SK-MEL-5 (cell line): Measurements from ENCODE around the gene SOX10. TPM values are rescaled to one million over a fixed set of nuclear protein-coding genes. Genes with fewer than 3 reads are reported as not detected.
A peak's percentile ranks its signal among the peaks of the same experiment; 100 is the strongest.

Experiments used
- DNase-seq: peaks from one replicate; pipeline ENCODE4 v3.0.0-alpha.2; 2016; ENCODE audit warnings: low read depth, low spot score
- in situ Hi-C: cut with HindIII; loops from 2 replicates; pipeline ENCODE4 v1.10.0; 2016; ENCODE audit warnings: low sequenced_read_pairs, high pct_unique_total_duplicates, low pct_unique_long_range_greater_than_20kb
- total RNA-seq: library from RNA; depleted of rRNA; stranded (reverse); fragments of >200 nt; shearing (Covaris generic); gene quantifications from 2 replicates; pipeline ENCODE4 v1.2.3, GENCODE V29; 2014

The SOX10 gene
- total RNA-seq, 1 experiment from 2014 or later, result 188 TPM

GRCh38 chr22:38017939-38018885 is 33.9 kb upstream of the SOX10 start:
- in situ Hi-C loops, result no loop called here
- DNase-seq, result no peak

GRCh38 chr22:38017272-38017920 is 33.0 kb upstream of the SOX10 start:
- in situ Hi-C loops, result no loop called here

GRCh38 chr22:38016182-38017151 is 32.1 kb upstream of the SOX10 start:
- peak; percentile 96 for DNase-seq
- in situ Hi-C loops, result no loop called here

More at GRCh38 chr22:38017272-38017920, 33.0 kb upstream of the SOX10 start:
- peak; percentile 96 for DNase-seq

- in situ Hi-C loops, result no loop called here
- DNase-seq, result no peak
Observed at GRCh38 chr22:38014083-38014482, 29.7 kb upstream of the SOX10 start.

GRCh38 chr22:38012604-38013072 is 28.3 kb upstream of the SOX10 start:
- in situ Hi-C loops, result no loop called here
- no peak for DNase-seq

GRCh38 chr22:38009000-38009806 is 24.8 kb upstream of the SOX10 start:
- in situ Hi-C loops, result no loop called here
- DNase-seq, result no peak

GRCh38 chr22:38007330-38007902 is 23.1 kb upstream of the SOX10 start:
- no peak for DNase-seq
- in situ Hi-C loops, result no loop called here

GRCh38 chr22:38006906-38007305 is 22.6 kb upstream of the SOX10 start:
- in situ Hi-C loops, result no loop called here
- DNase-seq, result no peak

- DNase-seq, result no peak
Observed at GRCh38 chr22:38005943-38006342, 21.6 kb upstream of the SOX10 start.

GRCh38 chr22:37999640-38000272 is 15.4 kb upstream of the SOX10 start:
- peak; percentile 26 for DNase-seq
- in situ Hi-C loops, result no loop called here

More at GRCh38 chr22:38005943-38006342, 21.6 kb upstream of the SOX10 start:
- in situ Hi-C loops, result no loop called here

GRCh38 chr22:37999236-37999635 is 14.9 kb upstream of the SOX10 start:
- in situ Hi-C loops, result no loop called here
- no peak for DNase-seq

GRCh38 chr22:37998543-37998942 is 14.2 kb upstream of the SOX10 start:
- in situ Hi-C loops, result no loop called here
- peak; percentile 74 for DNase-seq

GRCh38 chr22:37996515-37997246 is 12.3 kb upstream of the SOX10 start:
- DNase-seq, result no peak
- in situ Hi-C loops, result no loop called here

- in situ Hi-C loops, result no loop called here
- DNase-seq, result no peak
Observed at GRCh38 chr22:37996079-37996478, 11.7 kb upstream of the SOX10 start.

GRCh38 chr22:37995460-37995859 is 11.1 kb upstream of the SOX10 start:
- no peak for DNase-seq
- in situ Hi-C loops, result no loop called here
